NCI-H2029 (cell line): ENCODE data around the gene ASB18.

Experiments used
- DNase-seq: peaks from one replicate; lab custom pipeline; 2025; lab: John Stamatoyannopoulos, UW

Gene ASB18

GRCh38 chr2:236241181-236242056 lies 22.8 kb downstream of the ASB18 start:
- no peak for DNase-seq

- DNase-seq = no peak
These were observed 23.8 kb downstream of the ASB18 start for GRCh38 chr2:236240228-236240990.

GRCh38 chr2:236239276-236240065 lies 24.7 kb downstream of the ASB18 start:
- DNase-seq = no peak

- no peak for DNase-seq
These were observed 25.5 kb downstream of the ASB18 start for GRCh38 chr2:236238751-236239150.

GRCh38 chr2:236237468-236238190 lies 26.6 kb downstream of the ASB18 start:
- DNase-seq = no peak

- no peak for DNase-seq
These were observed 27.4 kb downstream of the ASB18 start for GRCh38 chr2:236236559-236237452.

GRCh38 chr2:236229186-236229585 lies 35.0 kb downstream of the ASB18 start:
- DNase-seq = no peak

- DNase-seq = no peak
These were observed 40.5 kb downstream of the ASB18 start for GRCh38 chr2:236223675-236224074.

- no peak for DNase-seq
These were observed 42.4 kb downstream of the ASB18 start for GRCh38 chr2:236221798-236222197.

GRCh38 chr2:236219411-236219810 lies 44.8 kb downstream of the ASB18 start:
- no peak for DNase-seq

- peak; percentile 28 for DNase-seq
These were observed 46.3 kb downstream of the ASB18 start for GRCh38 chr2:236217926-236218325.

GRCh38 chr2:236216711-236217110 lies 47.5 kb downstream of the ASB18 start:
- DNase-seq = no peak

GRCh38 chr2:236215761-236216333 lies 48.4 kb downstream of the ASB18 start:
- peak; percentile 59 for DNase-seq

GRCh38 chr2:236215196-236215595 lies 49.0 kb downstream of the ASB18 start:
- DNase-seq = no peak

- DNase-seq = no peak
These were observed 49.7 kb downstream of the ASB18 start for GRCh38 chr2:236214376-236214995.

GRCh38 chr2:236211296-236211695 lies 52.9 kb downstream of the ASB18 start:
- no peak for DNase-seq

GRCh38 chr2:236210536-236210935 lies 53.7 kb downstream of the ASB18 start:
- DNase-seq = no peak

- no peak for DNase-seq
These were observed 54.2 kb downstream of the ASB18 start for GRCh38 chr2:236209996-236210395.

- DNase-seq = no peak
These were observed 54.7 kb downstream of the ASB18 start for GRCh38 chr2:236209535-236209934.
